Measurements from ENCODE around the gene OR4D10.
"Not testable (repeated sequence)": the region's sequence is repeated elsewhere in the genome, so short reads cannot be mapped to it uniquely, and the experiment has no call there.

DNA sequence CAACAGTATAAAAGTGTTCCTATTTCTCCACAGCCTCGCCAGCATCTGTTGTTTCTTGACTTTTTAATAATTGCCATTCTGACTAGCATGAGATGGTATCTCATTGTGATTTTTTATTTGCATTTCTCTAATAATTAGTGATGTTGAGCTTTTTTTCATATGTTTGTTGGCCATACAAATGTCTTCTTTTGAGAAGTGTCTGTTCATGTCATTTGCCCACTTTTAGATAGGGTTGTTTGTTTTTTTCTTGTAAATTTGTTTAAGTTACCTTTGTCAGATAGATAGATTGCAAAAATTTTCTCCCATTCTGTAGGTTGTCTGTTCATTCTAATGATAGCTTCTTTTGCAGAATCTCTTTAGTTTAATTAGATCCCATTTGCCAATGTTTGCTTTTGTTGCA is 27.5 kb upstream of the OR4D10 start:
- TF ChIP-seq, protein P1, sequence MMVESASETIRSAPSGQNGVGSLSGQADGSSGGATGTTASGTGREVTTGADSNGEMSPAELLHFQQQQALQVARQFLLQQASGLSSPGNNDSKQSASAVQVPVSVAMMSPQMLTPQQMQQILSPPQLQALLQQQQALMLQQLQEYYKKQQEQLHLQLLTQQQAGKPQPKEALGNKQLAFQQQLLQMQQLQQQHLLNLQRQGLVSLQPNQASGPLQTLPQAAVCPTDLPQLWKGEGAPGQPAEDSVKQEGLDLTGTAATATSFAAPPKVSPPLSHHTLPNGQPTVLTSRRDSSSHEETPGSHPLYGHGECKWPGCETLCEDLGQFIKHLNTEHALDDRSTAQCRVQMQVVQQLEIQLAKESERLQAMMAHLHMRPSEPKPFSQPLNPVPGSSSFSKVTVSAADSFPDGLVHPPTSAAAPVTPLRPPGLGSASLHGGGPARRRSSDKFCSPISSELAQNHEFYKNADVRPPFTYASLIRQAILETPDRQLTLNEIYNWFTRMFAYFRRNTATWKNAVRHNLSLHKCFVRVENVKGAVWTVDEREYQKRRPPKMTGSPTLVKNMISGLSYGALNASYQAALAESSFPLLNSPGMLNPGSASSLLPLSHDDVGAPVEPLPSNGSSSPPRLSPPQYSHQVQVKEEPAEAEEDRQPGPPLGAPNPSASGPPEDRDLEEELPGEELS (CRISPR knock-in tag; IDR thresholded peaks at IDR 0.05; ENCODE audit: borderline replicate concordance): not testable (repeated sequence)
- TF ChIP-seq ILF3 (IDR thresholded peaks at IDR 0.05; ENCODE audit: borderline replicate concordance); ZNF143 (CRISPR knock-in tag; IDR thresholded peaks at IDR 0.05); EGR1 (conservative IDR thresholded peaks at IDR 0.05); POLR2AphosphoS5 (IDR thresholded peaks at IDR 0.05; ENCODE audit: control insufficient read depth, insufficient read depth, low read depth, low read length); RFX5 (IDR thresholded peaks at IDR 0.05; ENCODE audit: low read depth, low read length): not testable (repeated sequence)
- TF ChIP-seq, protein P2, sequence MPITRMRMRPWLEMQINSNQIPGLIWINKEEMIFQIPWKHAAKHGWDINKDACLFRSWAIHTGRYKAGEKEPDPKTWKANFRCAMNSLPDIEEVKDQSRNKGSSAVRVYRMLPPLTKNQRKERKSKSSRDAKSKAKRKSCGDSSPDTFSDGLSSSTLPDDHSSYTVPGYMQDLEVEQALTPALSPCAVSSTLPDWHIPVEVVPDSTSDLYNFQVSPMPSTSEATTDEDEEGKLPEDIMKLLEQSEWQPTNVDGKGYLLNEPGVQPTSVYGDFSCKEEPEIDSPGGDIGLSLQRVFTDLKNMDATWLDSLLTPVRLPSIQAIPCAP (CRISPR knock-in tag; IDR thresholded peaks at IDR 0.05; ENCODE audit: borderline replicate concordance): not testable (repeated sequence)
